ENCODE results near the gene ARID5B.

Gene ARID5B

DNA sequence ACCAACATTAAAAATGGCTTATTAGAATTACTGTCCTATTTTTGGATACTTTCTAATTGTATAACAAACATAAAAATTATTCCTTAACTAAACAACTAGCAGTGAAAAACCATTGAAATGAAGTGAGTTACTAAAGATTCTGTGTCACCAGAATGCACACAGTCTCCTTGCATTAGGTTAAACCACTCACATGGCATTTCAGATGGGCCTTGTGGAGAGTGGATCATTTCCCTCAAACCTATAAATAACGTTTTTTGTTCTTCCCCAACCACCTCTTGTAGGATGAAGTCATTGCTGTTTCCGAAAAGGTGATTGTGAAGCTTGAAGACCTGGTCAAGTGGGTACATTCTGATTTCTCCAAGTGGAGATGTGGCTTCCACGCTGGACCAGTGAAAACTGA, 38.4 kb downstream of the ARID5B start:
- no peak for DNase-seq

DNA sequence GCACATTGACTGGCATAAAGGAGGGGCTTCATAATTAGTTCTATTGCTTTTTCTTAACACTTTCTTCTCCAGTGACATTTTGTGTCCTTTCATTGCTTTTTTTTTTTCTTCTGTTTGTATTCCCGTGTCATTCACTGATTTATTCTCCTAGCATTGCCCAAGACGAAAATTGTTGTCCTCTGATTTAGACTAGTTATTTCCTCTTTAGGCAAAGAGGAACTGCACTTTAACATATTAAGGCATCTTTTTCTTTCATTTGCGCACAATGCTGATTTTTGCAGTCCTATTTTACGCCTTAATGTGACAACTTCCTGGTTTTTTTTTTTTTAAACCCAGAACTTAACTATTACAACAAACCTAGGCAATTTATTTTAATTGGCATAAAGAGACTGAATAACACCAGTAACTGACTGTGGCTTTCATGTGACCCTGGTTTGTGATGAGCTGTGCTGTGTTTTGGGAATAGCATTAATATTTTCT, 39.7 kb downstream of the ARID5B start:
- no peak for DNase-seq

- DNase-seq: no peak
Measured at GRCh38 chr10:61942604-61943461, 41.3 kb downstream of the ARID5B start.

GRCh38 chr10:61943674-61944378, 42.3 kb downstream of the ARID5B start:
- DNase-seq: no peak

- DNase-seq: no peak
Measured at GRCh38 chr10:61944410-61945147, 43.1 kb downstream of the ARID5B start.

DNA sequence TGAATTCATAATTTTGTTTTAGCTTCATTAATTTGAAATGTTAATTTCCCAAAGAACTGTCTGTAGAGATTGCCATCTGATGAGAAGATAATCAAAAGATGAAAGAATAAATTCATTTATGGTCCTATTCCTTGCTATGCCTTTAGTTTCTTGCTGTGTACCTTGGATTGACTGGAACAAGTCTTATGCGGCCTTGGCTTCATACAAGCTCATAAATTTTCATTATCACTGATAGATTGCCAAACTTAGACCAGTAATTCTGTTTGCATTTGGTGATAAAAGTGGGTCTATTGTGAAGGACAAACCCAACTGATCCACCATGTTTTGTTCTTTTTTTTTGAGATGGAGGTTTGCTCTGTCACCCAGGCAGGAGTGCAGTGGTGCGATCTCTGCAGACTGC, 48.2 kb downstream of the ARID5B start:
- no peak for DNase-seq

DNA sequence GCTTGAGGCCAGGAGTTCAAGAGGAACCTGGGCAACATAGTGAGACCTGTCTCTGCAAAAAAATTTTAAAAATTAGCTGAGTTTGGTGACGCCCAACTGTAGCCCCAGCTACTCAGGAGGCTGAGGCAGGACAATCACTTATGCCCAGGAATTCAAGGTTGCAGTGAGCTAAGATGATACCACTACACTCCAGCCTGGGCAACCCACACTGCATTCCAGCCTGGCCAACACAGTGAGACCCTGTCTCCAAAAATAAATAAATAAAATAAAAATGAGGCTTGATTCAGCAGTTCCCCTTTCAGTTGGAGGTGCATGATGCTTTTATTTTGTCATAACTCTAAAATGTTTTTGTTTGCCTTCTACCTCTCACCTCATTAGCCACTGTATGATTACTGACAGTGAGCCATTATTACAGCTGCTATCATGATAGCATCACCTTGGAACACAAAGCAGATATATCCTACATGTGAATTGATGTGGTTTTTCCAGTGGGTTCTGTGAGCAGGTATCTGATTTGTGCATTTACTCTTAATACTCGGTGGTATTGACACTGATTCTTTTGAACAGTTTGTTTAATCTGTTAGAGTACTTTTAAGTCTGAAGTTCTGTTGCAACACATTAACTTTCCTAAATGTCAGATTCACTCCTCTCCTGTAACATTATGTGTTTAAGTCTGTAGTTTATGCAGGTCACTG, 49.1 kb downstream of the ARID5B start:
- no peak for DNase-seq

GRCh38 chr10:61951144-61951483, 49.6 kb downstream of the ARID5B start:
- DNase-seq: no peak

- DNase-seq: no peak
Measured at GRCh38 chr10:61952028-61952674, 50.7 kb downstream of the ARID5B start.

- DNase-seq: no peak
Measured at GRCh38 chr10:61953183-61953582, 51.7 kb downstream of the ARID5B start.

DNA sequence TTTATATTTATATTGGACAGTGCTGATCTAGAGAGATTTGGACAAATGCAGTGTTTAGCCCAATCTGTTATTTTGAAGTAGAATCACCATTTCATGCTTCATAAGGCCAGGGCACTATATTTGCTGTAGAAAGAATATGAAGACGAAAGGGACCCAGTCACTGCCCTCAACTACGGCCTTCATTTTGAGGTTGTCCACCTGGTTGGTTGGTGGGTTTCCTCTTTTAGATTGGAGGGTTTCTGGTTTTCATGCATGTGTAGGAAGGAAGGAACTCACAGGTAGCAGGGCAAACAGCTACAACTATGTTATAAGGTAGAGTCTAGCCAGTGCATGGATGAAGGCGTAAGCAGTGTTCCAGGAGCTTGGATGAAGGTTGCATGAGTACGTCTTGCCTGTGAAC, 56.3 kb downstream of the ARID5B start:
- no peak for DNase-seq

DNA sequence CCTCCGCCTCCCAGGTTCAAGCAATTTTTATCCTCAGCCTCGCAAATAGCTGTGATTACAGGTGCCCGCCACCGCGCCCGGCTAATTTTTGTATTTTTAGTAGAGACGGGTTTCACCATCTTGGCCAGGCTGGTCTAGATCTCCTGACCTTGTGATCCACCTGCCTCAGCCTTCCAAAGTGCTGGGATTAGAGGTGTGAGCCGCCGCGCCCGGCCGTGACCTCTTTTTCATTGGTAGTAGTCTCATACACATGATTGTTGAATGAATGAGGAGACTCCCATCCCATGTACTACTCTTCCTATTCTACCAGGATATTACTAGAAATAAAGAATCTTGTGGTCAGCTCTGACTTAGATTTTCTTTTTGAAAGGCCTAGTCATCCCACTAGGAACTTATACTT, 56.8 kb downstream of the ARID5B start:
- DNase-seq: no peak

DNA sequence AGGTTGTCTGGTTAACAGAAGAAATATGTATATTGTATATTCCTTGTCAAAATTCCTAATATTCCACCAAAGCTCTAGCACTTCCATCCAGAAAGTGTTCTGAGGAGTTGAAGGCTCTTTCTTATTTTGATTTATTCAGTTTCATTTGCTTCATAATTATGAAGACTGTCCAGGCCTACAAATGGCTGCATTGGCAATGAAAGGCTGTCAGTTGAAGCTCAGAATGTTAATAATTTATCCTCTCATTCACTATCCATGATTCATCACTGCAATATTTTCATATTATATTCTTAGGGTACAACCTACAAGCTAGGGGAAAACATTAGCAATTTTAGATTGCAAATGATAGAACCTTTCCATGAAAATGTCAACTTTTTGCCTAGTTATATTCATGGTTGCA, 57.3 kb downstream of the ARID5B start:
- no peak for DNase-seq

GRCh38 chr10:61959814-61960213, 58.3 kb downstream of the ARID5B start:
- DNase-seq: no peak

- no peak for DNase-seq
Measured at GRCh38 chr10:61960396-61961120, 59.1 kb downstream of the ARID5B start.

DNA sequence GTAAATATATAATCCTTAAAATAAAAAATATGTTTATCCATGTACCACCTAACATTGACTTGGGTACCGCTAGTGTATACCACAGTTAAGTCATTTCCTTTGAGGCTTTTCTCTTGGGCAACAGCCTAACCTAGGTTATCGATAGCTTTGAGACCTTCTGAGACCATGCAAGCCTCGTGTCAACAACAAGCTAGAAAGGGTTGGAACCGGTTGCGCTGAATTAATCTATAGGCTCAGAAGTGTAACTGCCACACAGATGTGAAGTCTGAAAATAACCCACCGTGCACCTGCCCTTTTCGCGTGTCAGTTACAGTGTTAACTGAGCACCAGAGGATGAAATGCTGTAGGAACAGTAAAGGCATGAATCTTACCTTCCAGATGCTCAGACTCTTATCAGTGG, 59.8 kb downstream of the ARID5B start:
- no peak for DNase-seq

DNA sequence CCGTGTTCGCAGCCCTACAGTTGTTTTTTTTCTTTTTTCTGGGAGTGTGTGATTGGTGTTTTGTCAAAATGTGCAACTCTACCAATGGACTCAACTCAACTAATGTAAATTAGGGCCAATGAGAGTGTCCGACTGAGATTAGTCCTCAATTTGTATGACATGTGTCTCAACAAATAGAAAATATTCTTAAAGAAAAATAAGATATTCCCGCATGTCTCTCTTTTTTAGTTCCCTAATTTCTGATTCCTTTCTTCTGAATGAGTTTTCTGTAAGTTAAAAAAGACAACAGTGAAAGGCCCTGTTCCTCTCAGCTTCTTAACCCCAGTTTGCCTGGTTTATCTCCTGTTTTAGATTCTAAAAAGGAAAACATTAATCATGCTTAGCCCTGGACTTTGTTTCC, 61.5 kb downstream of the ARID5B start:
- DNase-seq: no peak

- DNase-seq: no peak
Measured at GRCh38 chr10:61963669-61964058, 62.2 kb downstream of the ARID5B start.

DNA sequence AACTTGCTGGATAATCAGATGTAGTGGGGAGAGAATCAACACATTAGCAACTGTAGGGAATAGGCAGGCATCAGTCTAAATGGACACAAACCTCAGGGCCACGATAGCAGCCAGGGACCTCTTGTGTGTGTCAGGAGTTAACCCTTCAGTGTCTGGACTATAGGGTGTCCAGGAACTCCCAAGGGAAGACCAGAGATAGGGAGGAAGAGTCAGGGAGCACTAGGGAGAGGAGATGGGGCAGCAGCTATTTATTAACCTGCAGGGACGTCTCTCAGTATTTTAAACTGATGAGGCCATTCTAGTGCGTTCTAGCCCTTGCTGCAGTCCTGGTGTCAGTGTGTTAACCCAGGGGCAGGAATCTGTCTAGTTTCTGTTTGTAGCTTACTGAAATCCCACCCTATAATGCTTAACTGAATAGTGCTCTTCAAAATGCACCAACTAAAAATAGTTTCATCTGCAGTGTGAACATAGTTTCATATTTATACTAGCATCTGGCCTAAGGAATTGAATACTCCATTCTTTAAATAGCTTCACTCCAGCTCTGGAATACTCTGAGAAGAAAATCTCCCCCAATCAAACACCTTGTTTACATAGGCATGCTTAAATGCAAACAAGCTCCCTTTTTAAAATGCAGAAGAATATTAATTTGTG, 62.7 kb downstream of the ARID5B start:
- DNase-seq: no peak

GRCh38 chr10:61964949-61965702, 63.6 kb downstream of the ARID5B start:
- DNase-seq: no peak

All from activated CD8-positive, alpha-beta memory T cell treated with anti-CD3 and anti-CD28 coated beads, Interleukin-2, amount 50 U/mL, for 48 hours (primary cell).